HCT116 (cell line): ENCODE measurements around the gene RFTN1. TPM values are rescaled to one million over a fixed set of nuclear protein-coding genes. Genes with fewer than 3 reads are reported as not detected.

Experiments
- ATAC-seq: fragments of 200-7000 bp; cut with Tn5 transposase; 2 replicates; pipeline ENCODE4 v1.9.1; 2020; ENCODE audit warnings: mild to moderate bottlenecking, moderate library complexity
- BruUV-seq: library from RNA; stranded (reverse); fragments of 400-500 nt; replicated peaks from 2 replicates; lab custom pipeline; 2021; lab: Mats Ljungman, UMichigan
- CTCF ChIA-PET: fragments of 300-600 bp; sonication (Branson Sonifier 250); formaldehyde crosslinking; loops from one replicate; lab custom pipeline; 2021; ENCODE audit warnings: antibody characterized with exemption; lab: Charles Lee
- POLR2A ChIA-PET: fragments of 300-600, 350-600 bp; sonication (Branson Sonifier 250); formaldehyde crosslinking; loops from one replicate; lab custom pipeline; 2021; ENCODE audit warnings: antibody characterized with exemption; lab: Charles Lee
- RAD21 ChIA-PET, 2 experiments: fragments of 300-600 bp; sonication (Branson Sonifier 250); formaldehyde crosslinking; loops; one replicate each; lab custom pipeline; 2023; ENCODE audit warnings: low total read pairs in 2 of 2; ENCODE audit not compliant: uncharacterized antibody in 2 of 2, unreplicated experiment in 2 of 2, low non-redundant PET in 1 of 2; lab: Charles Lee
- DNase-seq: peaks from one replicate; pipeline ENCODE4 v3.0.0-alpha.2; 2010; ENCODE audit warnings: low read depth, low spot score
- H2AFZ ChIP-seq: fragments of 200-600 bp; shearing (Covaris generic), sonication (generic); 2 replicates; pipeline ENCODE4 v1.6.1; 2017; ENCODE audit warnings: low read depth, mixed run types, mixed read lengths, antibody characterized with exemption, low read length; ENCODE audit not compliant: poor library complexity, severe bottlenecking
- H3K27ac ChIP-seq: 2 replicates; pipeline ENCODE4 v1.5.1; 2012; ENCODE audit warnings: low read depth, low read length
- H3K27me3 ChIP-seq: fragments of 200-600 bp; sonication (generic); 2 replicates; pipeline ENCODE4 v1.6.1; 2016; ENCODE audit warnings: mixed run types, low read length, mixed read lengths; ENCODE audit not compliant: insufficient read depth
- H3K36me3 ChIP-seq, 2 experiments: fragments of 200-500 bp in 1 of 2; fragments of 200-600 bp in 1 of 2; sonication (Bioruptor generic) in 1 of 2; sonication (generic) in 1 of 2; 2 replicates each; pipeline versions ENCODE4 v1.5.1 to v1.6.1; 2014 to 2016; ENCODE audit warnings: low read length in 2 of 2, inconsistent platforms in 1 of 2, mixed read lengths in 1 of 2, mixed run types in 1 of 2; ENCODE audit not compliant: insufficient read depth in 2 of 2, control insufficient read depth in 1 of 2
- H3K4me1 ChIP-seq, 2 experiments: fragments of 200-600 bp in 1 of 2; sonication (generic) in 1 of 2; 2 replicates each; pipeline versions ENCODE4 v1.5.1 to v1.6.1; 2012 to 2017; ENCODE audit warnings: low read length in 2 of 2, inconsistent platforms in 1 of 2, mild to moderate bottlenecking in 1 of 2, mixed read lengths in 1 of 2, mixed run types in 1 of 2, moderate library complexity in 1 of 2; ENCODE audit not compliant: insufficient read depth in 2 of 2, control insufficient read depth in 1 of 2
- H3K4me2 ChIP-seq: fragments of 200-600 bp; sonication (generic); 2 replicates; pipeline ENCODE4 v1.6.1; 2017; ENCODE audit warnings: mixed run types, low read length, mixed read lengths
- H3K4me3 ChIP-seq, 2 experiments: fragments of 200-600 bp in 1 of 2; sonication (generic) in 1 of 2; replicated peaks in 1 of 2; 2 replicates each; pipeline ENCODE4 v1.5.1; 2011 to 2016; ENCODE audit warnings: low read length in 2 of 2, control low read depth in 1 of 2, low read depth in 1 of 2, mild to moderate bottlenecking in 1 of 2, mixed read lengths in 1 of 2, mixed run types in 1 of 2
- H3K79me2 ChIP-seq: fragments of 200-600 bp; sonication (generic); 2 replicates; pipeline ENCODE4 v1.6.1; 2017; ENCODE audit warnings: mild to moderate bottlenecking, mixed run types, low read length, moderate library complexity, mixed read lengths; ENCODE audit not compliant: insufficient read depth
- H3K9ac ChIP-seq: fragments of 200-600 bp; sonication (generic); 2 replicates; pipeline ENCODE4 v1.6.1; 2016; ENCODE audit warnings: low read length, mixed read lengths
- H3K9me2 ChIP-seq: fragments of 200-600 bp; sonication (generic), shearing (Covaris generic); 2 replicates; pipeline ENCODE4 v1.6.1; 2017; ENCODE audit warnings: mixed run types, mild to moderate bottlenecking, moderate library complexity; ENCODE audit not compliant: insufficient read depth
- H3K9me3 ChIP-seq, 2 experiments: fragments of 200-500 bp in 1 of 2; fragments of 200-600 bp in 1 of 2; sonication (Bioruptor generic) in 1 of 2; sonication (generic) in 1 of 2; 2 replicates each; pipeline ENCODE4 v1.6.1; 2014 to 2017; ENCODE audit warnings: low read length in 2 of 2, mixed read lengths in 2 of 2, inconsistent platforms in 1 of 2, low read depth in 1 of 2, mild to moderate bottlenecking in 1 of 2, mixed run types in 1 of 2, moderate library complexity in 1 of 2; ENCODE audit not compliant: control insufficient read depth in 1 of 2, insufficient read depth in 1 of 2
- H4K20me1 ChIP-seq: fragments of 200-600 bp; sonication (generic), shearing (Covaris generic); 2 replicates; pipeline ENCODE4 v1.6.1; 2017; ENCODE audit warnings: mixed run types, mild to moderate bottlenecking, moderate library complexity; ENCODE audit not compliant: insufficient read depth
- ATF3 ChIP-seq: IDR thresholded peaks from 2 replicates; pipeline ENCODE4 v1.6.1; 2012
- REST ChIP-seq: IDR thresholded peaks from 2 replicates; pipeline ENCODE4 v1.6.1; 2012; ENCODE audit warnings: low read depth
- SRF ChIP-seq: IDR thresholded peaks from 2 replicates; pipeline ENCODE4 v1.6.1; 2012; ENCODE audit warnings: low read depth
- ZBTB33 ChIP-seq: IDR thresholded peaks from 2 replicates; pipeline ENCODE4 v1.6.1; 2011; ENCODE audit warnings: mild to moderate bottlenecking, low read length, moderate library complexity; ENCODE audit not compliant: insufficient replicate concordance; ENCODE audit errors: extremely low read depth
- intact Hi-C: fragments of 100-400 bp; cut with micrococcal nuclease; formaldehyde crosslinking; loops from 2 replicates; pipeline ENCODE4 v1.10.0; 2022
- total RNA-seq: library from RNA; stranded (reverse); gene quantifications from one replicate; pipeline ENCODE4 v1.2.1, GENCODE V29; 2021; ENCODE audit not compliant: unreplicated experiment
- TF ChIP-seq, protein P1 (sequence below): IDR thresholded peaks from 2 replicates; pipeline ENCODE4 v1.6.1; 2012

Gene RFTN1
- total RNA-seq, 1 experiment from 2014 or later = 3.9 TPM

- POLR2A ChIA-PET = no interaction called here
- TF ChIP-seq SRF = no peak
- TF ChIP-seq, protein P1, sequence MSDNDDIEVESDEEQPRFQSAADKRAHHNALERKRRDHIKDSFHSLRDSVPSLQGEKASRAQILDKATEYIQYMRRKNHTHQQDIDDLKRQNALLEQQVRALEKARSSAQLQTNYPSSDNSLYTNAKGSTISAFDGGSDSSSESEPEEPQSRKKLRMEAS = no peak
- TF ChIP-seq ATF3 = no peak
- no peak for TF ChIP-seq ZBTB33
- TF ChIP-seq REST = no peak
- TF ChIP-seq, all 23 proteins: peak for 0
- Histone ChIP-seq H3K4me3 (no peak overlapping the region), H3K4me2 (no peak overlapping the region), H3K79me2 (no peaks in the 10 kb centered on the region), H3K9me2 (no peaks in the 10 kb centered on the region), H2AFZ (no peak overlapping the region), H3K27ac (no peak overlapping the region), H3K36me3 (no peaks in the 10 kb centered on the region), H4K20me1 (0 out of 2 replicates have a peak, but pooled peaks cover 3% of the 10 kb centered on the region), H3K9ac (no peak overlapping the region), H3K4me1 (no peaks in the 10 kb centered on the region), H3K9me3 (no peaks in the 10 kb centered on the region), H3K27me3 (no peaks in the 10 kb centered on the region)
- BruUV-seq = no TSS peak
- DNase-seq (no peak), ATAC-seq (no peak)
- ChIA-PET RAD21 (no interaction called here), CTCF (no interaction called here)
- intact Hi-C loops = no loop called here
Measured at GRCh38 chr3:16343101-16343500, 170.4 kb downstream of the RFTN1 start.
